ENCODE data around the gene MALT1.
"Not testable (repeated sequence)": the region's sequence is repeated elsewhere in the genome, so short reads cannot be mapped to it uniquely, and the experiment has no call there.

Gene MALT1

DNA sequence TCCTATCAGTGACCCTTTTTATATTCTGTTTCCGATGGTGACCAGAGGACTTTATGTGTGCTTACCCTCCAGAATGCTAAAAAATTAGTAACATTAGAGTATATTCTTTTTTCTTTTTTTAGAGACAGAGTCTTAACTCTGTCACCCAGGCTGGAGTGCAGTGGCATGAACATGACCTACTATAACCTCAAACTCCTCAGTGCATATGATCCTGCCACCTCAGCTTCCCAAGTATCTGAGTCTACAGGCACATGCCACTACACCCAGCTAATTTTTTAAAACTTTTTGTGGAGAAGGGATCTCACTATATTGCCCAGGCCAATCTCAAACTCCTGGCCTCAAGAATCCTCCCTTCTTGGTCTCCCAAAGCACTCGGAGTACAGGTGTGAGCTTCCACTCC, 74.6 kb downstream of the MALT1 start:
- no peak for DNase-seq

DNA sequence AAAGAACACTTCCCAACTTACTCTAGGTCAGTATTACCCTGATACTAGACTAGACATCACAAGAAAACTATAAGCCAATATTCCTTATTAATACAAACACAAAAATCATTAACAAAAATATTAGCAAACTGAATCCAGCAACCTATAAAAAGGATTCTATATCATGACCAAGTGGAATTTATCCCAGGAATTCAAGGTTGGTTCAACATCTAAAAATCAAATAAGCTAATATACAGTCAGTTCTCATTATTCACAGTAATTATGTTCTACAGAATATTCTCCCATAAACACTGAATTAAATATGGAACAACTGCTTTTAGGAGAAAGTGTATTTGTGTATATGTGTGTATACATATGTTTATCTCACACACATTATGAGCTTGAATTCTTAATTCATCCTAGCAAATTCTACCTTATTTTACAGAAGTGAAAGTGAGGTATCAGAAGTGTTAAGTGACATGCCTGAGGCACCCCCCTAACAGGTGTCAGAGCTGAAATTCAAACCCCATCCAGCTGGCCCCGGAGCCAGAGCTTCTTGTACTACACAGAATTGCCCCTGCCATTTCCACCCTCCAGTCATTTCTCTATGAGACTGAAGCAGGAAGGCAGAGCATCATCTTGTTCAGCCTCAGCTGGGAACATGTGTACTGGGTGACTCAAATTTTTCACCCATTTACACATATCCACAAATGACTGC, 77.8 kb downstream of the MALT1 start:
- DNase-seq = no peak

GRCh38 chr18:58753976-58754375, 82.7 kb downstream of the MALT1 start:
- no peak for DNase-seq

DNA sequence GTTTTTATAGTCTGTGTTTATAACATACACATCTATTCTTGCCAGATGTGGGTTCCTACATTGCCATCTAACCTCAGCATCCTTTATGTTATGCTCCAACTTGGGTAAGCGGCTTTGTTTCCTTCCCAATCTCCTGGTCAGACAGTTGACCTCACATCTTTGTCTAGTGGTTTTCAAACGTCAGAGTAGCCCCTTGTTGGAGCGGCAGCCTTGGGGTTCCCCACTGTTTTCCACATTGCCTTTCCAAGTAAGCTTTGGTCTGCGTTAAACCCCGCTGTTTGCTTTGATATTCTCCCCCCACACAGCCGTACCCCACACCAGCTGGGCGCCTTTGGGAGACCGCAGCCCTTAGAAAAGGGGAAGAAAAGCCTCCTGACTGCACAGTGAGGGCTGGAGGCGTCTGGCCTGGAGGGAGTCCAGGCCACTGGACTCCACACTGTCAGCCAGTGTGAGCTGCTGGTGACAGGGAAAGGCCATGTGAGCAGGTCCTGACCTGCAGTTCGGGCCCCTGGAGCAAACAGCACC, 83.3 kb downstream of the MALT1 start:
- DNase-seq = peak; percentile 49

- DNase-seq = no peak
These were observed 84.2 kb downstream of the MALT1 start for GRCh38 chr18:58755304-58756010.

- no peak for DNase-seq
These were observed 84.9 kb downstream of the MALT1 start for GRCh38 chr18:58756148-58756547.

DNA sequence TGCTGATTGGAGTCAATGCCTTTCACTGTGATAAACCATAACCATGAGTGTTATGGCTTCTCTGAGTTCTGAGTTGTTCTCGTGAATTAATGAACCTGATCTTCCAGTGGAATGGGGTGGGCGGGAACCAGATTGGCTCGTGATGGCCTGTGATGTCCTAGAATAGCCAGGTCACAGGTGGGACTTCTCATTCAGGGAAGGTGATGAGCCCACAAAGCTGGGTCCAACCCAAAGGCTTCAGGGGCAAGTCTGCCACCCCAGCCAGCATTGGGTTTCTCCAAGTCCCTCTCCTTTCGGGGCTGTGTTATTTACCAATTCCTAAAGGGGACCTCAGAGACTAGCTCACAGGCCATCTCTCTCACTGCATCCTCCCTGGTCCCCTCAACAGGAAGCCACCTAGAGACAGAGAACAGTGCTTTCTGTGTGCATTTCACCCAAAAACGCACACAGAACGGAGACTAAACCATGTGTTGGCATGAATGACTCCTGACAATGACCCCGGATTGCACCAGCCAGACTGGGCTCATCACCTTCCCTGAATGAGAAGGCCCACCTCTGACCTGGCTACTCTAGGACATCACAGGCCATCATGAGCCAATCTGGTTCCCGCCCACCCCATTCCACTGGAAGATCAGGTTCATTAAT, 85.5 kb downstream of the MALT1 start:
- no peak for DNase-seq

- not testable (repeated sequence) for DNase-seq
These were observed 86.1 kb downstream of the MALT1 start for GRCh38 chr18:58757351-58757750.

GRCh38 chr18:58758046-58758445, 86.8 kb downstream of the MALT1 start:
- no peak for DNase-seq

DNA sequence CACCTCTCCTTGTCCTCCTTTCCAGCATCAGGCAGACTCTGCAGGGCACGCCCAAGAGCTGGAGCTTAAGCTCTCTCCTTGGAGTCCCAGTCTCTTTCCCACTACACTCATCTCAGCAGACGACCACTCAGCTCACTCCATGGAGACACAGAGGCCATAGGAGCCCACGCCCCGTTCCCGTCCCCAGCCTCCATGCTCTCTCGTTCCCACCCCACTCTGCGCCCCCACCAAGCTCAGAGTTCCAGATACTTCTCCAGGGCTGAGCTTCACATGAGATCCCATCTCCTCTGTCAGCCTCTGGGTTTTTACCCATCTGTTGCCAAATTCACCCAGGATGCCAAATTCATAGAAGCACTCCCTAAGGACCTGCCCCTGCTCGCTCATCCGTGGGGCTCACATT, 87.3 kb downstream of the MALT1 start:
- DNase-seq = no peak

DNA sequence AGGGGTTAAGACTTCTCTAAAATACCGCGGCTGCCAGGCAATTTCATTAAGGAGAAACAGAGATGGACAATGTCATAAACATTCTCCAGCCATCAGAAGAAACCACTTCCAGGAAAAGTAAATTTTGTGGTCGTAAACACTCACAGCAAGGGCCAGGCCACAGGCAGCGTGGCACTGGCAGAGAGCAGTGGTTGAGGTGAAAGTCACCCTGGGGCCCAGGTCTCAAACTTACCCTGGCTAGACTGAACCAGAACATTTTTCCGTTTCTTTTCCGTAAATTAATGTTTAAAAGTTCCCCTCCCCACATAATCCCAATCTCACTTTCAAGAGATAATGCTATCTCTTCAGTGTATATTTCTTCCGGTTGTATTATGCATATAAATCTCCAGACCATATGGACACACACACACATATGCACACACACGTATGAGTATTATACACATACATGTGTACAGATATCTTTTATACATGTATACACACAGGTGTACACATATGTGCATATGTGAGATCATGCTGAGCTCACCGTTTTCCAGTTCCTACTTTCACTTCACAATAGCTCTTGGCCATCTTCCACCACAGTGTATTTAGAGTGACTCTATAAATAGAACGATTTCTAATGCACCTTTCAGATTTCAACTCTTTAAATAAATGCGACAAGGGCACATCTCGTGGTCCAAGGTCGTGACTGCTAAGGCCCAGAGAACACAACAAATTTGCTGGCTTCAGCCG, 90.1 kb downstream of the MALT1 start:
- DNase-seq = no peak

- no peak for DNase-seq
These were observed 90.9 kb downstream of the MALT1 start for GRCh38 chr18:58761970-58762780.

DNA sequence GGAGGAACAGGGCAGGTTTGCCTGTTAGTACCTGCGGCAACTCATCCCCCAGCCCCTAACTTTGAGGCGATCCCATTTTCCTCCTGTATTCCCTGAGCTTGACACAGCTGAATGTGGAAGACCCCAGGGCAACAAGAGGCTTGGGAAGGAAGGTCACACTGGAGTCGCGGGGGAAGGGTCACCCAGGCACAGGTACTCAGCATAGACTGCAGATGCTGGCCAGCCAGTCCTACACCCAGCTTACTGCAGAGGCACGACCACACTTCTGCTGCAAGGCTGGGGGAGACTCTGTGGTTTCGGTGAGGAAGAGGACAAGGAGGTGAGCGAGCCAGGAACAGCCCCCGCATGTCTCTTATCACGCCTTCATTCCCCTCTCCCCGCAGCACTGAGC, 91.5 kb downstream of the MALT1 start:
- DNase-seq = no peak

DNA sequence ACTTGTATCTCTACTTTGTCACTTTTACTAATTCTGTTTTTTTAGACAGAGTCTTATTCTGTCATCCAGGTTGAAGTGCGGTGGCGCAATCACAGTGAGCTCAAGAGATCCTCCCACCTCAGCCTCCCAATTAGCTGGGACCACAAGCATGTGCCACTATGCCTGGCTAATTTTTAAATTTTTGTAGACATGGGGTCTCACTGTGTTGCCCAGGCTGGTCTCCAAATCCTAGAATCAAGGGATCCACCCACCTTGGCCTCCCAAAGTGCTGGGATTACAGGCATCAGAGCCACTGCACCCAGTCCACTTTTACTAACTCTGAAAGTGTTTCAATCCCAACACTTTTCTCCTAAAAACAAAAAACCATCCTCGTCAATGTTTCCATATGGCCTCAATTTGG, 94.9 kb downstream of the MALT1 start:
- DNase-seq = no peak

DNA sequence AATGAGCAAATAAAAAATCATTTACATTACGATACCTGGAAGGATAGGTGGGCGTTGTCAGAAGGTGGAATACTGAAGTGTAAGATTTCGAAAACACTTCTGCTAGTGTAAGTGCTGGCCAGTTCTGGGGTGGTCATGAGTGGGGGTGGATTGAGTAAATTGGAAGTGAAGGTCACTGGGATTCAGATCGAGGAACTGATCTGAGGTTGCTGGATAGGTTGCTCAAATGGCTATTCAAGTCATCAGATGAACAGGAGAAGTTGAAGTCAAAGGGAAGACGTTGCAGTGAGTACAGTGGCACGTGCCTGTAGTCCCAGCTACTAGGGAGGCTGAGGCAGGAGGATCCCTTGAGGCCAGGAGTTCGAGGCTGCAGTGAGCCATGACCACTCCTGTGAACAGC, 95.7 kb downstream of the MALT1 start:
- DNase-seq = no peak

DNA sequence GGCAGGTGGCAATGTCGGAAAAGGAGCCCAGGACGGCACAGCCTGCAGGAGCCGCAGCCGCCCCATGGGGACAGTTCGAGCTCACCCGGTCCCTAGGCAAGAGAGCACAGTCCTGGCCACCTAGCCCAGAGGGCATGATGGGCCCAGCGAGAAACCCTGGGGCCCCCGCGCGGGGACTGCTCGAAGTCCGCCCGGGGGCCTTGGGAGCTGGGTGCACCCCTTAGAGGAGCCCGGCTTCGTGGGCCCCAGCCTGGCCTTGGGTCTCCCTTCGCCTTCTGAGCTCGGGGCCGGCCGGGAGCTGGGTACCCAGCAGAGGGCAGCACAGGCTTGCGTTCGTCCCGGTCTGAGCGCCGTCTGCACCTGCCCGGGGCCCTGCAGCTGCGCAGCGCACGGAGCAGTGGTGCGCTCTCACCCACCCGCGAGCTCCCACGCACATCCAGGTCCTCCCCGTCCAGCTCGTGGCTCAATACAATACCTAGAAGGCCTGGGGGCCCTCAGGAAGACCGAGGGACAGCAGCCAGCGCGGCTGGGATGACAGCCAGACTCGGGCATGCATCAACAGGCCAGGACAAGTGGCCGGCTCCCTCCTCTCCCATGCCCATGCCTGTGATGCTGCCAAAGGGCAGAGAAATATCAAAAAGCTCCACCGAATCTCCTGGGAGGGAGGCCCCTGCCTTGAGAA, 97.2 kb downstream of the MALT1 start:
- peak; percentile 78 for DNase-seq

GRCh38 chr18:58769321-58769720, 98.1 kb downstream of the MALT1 start:
- peak; percentile 11 for DNase-seq

DNA sequence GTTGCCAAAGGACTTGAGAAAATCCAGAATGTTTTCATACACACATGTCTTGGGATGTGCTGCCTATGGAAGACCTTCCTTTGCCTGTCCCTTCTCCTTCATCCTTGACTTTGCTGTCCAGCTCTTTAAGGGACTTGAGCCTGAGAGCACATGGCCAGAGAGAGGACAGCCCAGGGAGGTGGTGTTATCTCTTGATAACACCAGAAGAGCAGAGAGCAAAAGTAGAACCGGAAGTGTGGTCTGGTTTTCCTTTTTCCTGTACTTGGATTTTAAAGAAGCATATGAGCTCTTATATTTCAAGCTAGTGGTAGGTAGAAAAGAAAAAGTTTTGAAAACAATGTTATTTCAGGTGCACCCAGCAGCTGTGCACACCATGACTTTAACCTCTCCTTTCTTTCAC, 99.3 kb downstream of the MALT1 start:
- peak; percentile 10 for DNase-seq

- no peak for DNase-seq
These were observed 100.9 kb downstream of the MALT1 start for GRCh38 chr18:58772161-58772560.

DNA sequence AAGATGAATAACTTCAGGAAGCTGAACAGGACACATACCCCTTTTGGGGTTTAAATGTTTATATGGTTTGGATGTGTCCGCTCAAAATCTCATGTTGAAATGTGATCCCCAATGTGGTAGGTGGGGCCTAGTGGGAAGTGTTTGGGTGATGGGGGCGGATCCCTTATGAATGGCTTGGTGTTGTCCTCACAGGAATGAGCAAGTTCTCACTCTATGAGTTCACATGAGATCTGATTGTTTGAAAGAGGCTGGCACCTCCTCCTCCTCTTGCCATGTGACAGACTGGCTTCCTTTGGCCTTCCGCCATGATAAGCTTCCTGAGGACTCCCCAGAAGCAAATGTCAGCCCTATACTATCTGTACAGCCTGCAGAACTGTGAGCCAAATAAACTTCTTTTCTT, 104.8 kb downstream of the MALT1 start:
- DNase-seq = no peak

DNA sequence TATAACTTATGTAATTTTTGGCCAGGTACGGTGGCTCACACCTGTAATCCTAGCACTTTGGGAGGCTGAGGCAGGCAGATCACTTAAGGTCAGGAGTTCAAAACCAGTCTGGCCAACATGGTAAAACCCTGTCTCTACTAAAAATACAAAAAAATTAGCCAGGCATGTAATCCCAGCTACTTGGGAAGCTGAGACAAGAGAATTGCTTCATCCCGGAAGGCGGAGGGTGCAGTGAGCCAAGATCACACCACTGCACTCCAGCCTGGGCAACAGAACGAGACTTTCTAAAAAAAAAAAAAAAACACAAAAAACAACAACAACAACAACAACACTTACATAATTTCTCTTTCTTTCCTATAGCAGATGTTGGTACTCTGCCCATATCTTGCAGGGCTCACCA, 105.3 kb downstream of the MALT1 start:
- not testable (repeated sequence) for DNase-seq

DNA sequence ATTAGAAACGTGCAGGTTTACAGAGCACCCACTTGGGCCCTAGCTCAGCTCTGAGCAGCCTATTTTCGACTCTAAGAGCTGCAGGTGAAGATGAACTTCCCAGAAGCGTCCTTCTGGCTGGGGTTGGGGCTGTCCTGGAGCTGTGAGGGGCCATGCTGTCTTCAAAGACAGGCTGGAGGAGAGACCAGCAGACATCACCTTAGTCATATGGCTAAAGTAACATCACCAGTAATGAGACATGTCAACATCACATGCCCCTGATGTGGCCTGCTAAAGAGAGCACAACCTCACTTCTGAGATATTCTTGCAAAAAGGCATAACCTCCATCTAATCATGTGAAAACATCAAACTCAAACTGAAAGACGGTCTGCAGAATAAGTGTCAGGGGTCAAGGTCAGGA, 106.2 kb downstream of the MALT1 start:
- no peak for DNase-seq
